KMS-11 (cell line): Measurements from ENCODE around the gene CD247.

Experiments used
- H2AFZ ChIP-seq: fragments of 200-600 bp; sonication (generic); 2 replicates; pipeline ENCODE4 v1.6.1; 2016; ENCODE audit warnings: antibody characterized with exemption, mixed run types, low read depth
- H3K27ac ChIP-seq: fragments of 200-600 bp; sonication (generic); 2 replicates; pipeline ENCODE4 v1.6.1; 2016; ENCODE audit warnings: mild to moderate bottlenecking, mixed run types
- H3K27me3 ChIP-seq: fragments of 200-600 bp; sonication (generic); 2 replicates; pipeline ENCODE4 v1.6.1; 2017; ENCODE audit warnings: mild to moderate bottlenecking, low read depth, mixed run types, moderate library complexity; ENCODE audit not compliant: insufficient read depth
- H3K36me3 ChIP-seq: fragments of 200-600 bp; sonication (generic); 2 replicates; pipeline ENCODE4 v1.6.1; 2017; ENCODE audit warnings: mild to moderate bottlenecking, mixed run types; ENCODE audit not compliant: insufficient read depth
- H3K4me1 ChIP-seq: fragments of 200-600 bp; sonication (generic); 2 replicates; pipeline ENCODE4 v1.6.1; 2016; ENCODE audit warnings: mild to moderate bottlenecking, low read depth, mixed run types; ENCODE audit not compliant: poor library complexity, severe bottlenecking
- H3K4me2 ChIP-seq: fragments of 200-600 bp; sonication (generic); 2 replicates; pipeline ENCODE4 v1.7.0; 2016; ENCODE audit warnings: mild to moderate bottlenecking, mixed run types
- H3K4me3 ChIP-seq: fragments of 200-600 bp; sonication (generic); IDR thresholded peaks from 2 replicates; pipeline ENCODE4 v1.6.1; 2017; ENCODE audit warnings: low read depth, low read length, mixed read lengths; ENCODE audit not compliant: insufficient read depth
- H3K79me2 ChIP-seq: fragments of 200-600 bp; sonication (generic); 2 replicates; pipeline ENCODE4 v1.6.1; 2016; ENCODE audit warnings: low read depth, mixed run types; ENCODE audit not compliant: insufficient read depth
- H3K9ac ChIP-seq: fragments of 200-600 bp; sonication (generic); 2 replicates; pipeline ENCODE4 v1.6.1; 2016; ENCODE audit warnings: mild to moderate bottlenecking, mixed run types
- H4K20me1 ChIP-seq: fragments of 200-600 bp; sonication (generic); 2 replicates; pipeline ENCODE4 v1.6.1; 2016; ENCODE audit warnings: mild to moderate bottlenecking, mixed run types; ENCODE audit not compliant: insufficient read depth
- CTCF ChIP-seq: fragments of 200-600 bp; sonication (generic); conservative IDR thresholded peaks from 2 replicates; pipeline ENCODE4 v1.6.1; 2017; ENCODE audit warnings: low read depth, mild to moderate bottlenecking, antibody characterized with exemption, low read length, moderate library complexity, mixed read lengths

CD247 gene

DNA sequence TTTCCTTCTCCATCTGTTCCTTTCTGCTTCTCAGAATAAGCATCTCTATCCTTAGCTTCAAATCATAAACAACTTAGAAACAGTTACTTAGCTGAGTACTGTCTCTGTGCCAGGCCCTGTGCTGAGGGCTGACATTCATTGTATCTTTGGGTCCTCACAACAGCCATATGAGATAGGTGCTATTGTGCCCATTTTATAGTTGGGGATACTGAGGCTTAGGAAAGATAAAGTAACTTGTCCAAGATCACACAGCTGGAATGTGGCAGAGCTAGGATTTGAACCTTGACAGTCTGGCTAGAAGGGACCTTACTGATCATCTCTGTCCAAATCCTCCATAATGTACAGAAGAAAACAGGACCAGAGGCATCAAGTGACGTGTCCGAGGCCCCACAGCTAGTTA, 25.0 kb downstream of the CD247 start:
- Histone ChIP-seq H3K4me1 (peaks cover 76% of the 10 kb centered on the region), H3K4me3 (peak overlapping the region; percentile 16), H3K9ac (peak overlapping the region; percentile 74; the same call in 1 of the 2 replicates), H3K36me3 (no peaks in the 10 kb centered on the region), H4K20me1 (no peaks in the 10 kb centered on the region), H3K27ac (peak overlapping the region; percentile 92), H3K4me2 (peak overlapping the region; percentile 93), H2AFZ (peak overlapping the region; percentile 64; the same call in 1 of the 2 replicates), H3K27me3 (no peaks in the 10 kb centered on the region), H3K79me2 (no peaks in the 10 kb centered on the region)
- TF ChIP-seq CTCF: no peak

DNA sequence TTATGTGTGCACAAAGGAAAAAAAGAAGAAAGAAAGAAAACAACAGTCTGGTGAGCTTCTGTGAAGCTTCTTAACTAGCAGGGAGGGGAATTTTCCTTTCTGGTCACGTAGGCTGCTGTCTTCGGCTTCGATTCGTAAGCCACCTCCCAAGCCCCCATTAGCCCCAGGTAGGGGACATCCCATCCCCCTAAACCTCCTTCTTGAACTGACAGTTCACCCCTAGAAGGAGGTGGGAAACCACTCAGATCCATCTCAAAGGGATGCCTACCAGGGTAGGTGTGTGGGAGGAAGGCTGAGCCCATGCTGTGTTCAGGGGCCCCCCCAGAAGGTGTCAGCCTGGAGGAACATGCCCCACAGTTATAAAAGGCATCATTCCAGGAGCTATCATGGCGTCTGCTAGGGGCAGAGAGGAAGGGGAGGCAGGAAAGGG, 25.8 kb downstream of the CD247 start:
- no peaks in the 10 kb centered on the region for H3K36me3 ChIP-seq
- H4K20me1 ChIP-seq: no peaks in the 10 kb centered on the region
- H3K4me1 ChIP-seq: peaks cover 67% of the 10 kb centered on the region
- H3K27me3 ChIP-seq: no peaks in the 10 kb centered on the region
- H2AFZ ChIP-seq: peak overlapping the region; percentile 64
- no peak for TF ChIP-seq CTCF
- peak overlapping the region; percentile 25 for H3K4me3 ChIP-seq
- peak overlapping the region; percentile 93 for H3K4me2 ChIP-seq
- H3K27ac ChIP-seq: peak overlapping the region; percentile 92
- H3K9ac ChIP-seq: peak overlapping the region; percentile 74
- H3K79me2 ChIP-seq: no peaks in the 10 kb centered on the region

GRCh38 chr1:167491586-167492461, 26.5 kb downstream of the CD247 start:
- no peaks in the 10 kb centered on the region for H4K20me1 ChIP-seq
- H3K27ac ChIP-seq: peak overlapping the region; percentile 92
- no peaks in the 10 kb centered on the region for H3K27me3 ChIP-seq
- peak; percentile 43; the same call in 1 of the 2 replicates for TF ChIP-seq CTCF
- H3K4me1 ChIP-seq: peaks cover 61% of the 10 kb centered on the region
- H2AFZ ChIP-seq: peak overlapping the region; percentile 64
- H3K4me3 ChIP-seq: peak overlapping the region; percentile 25
- H3K36me3 ChIP-seq: no peaks in the 10 kb centered on the region
- peak overlapping the region; percentile 93 for H3K4me2 ChIP-seq
- peak overlapping the region; percentile 74 for H3K9ac ChIP-seq
- no peaks in the 10 kb centered on the region for H3K79me2 ChIP-seq

DNA sequence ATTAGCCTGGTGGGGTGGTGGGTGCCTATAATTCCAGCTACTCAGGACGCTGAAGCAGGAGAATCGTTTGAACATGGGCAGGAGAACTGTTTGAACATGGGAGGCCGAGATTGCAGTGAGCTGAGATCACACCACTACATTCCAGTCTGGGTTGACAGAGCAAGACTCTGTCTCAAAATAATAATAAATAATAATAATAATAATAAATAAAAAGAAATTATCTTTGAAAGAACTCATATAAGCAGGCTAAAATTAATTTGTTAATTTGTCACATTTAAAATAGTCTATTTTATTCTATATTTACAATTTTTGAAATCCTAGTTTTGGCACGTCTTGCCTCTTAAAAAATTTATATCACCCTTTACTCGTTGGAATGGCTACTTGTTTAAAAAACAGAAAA, 27.6 kb downstream of the CD247 start:
- H3K4me1 ChIP-seq: peaks cover 61% of the 10 kb centered on the region
- no peak for TF ChIP-seq CTCF
- H3K36me3 ChIP-seq: no peaks in the 10 kb centered on the region

More for the DNA sequence above, 27.6 kb downstream of the CD247 start:
- H3K4me3 ChIP-seq: no peak overlapping the region
- no peaks in the 10 kb centered on the region for H3K27me3 ChIP-seq
- no peaks in the 10 kb centered on the region for H3K79me2 ChIP-seq
- H3K4me2 ChIP-seq: peak overlapping the region; percentile 93; the same call in 1 of the 2 replicates
- H3K27ac ChIP-seq: no peak overlapping the region
- no peak overlapping the region for H2AFZ ChIP-seq
- H4K20me1 ChIP-seq: no peaks in the 10 kb centered on the region
- H3K9ac ChIP-seq: no peak overlapping the region
